AG09309 (cell line): ENCODE data around the gene LITAFD.

Source experiments
- DNase-seq: peaks from one replicate; pipeline ENCODE4 v3.0.0-alpha.2; 2010; ENCODE audit warnings: low read depth
- H3K4me3 ChIP-seq: 2 replicates; pipeline ENCODE4 v1.5.1; 2011; ENCODE audit warnings: mild to moderate bottlenecking, low read depth, low read length, moderate library complexity; ENCODE audit not compliant: control insufficient read depth
- TF ChIP-seq, protein P1 (sequence below): IDR thresholded peaks from 2 replicates; pipeline ENCODE4 v1.5.1; 2011; ENCODE audit warnings: mild to moderate bottlenecking, low read depth, low read length, inconsistent platforms; ENCODE audit not compliant: insufficient read depth, control insufficient read depth; ENCODE audit errors: missing control alignments

The LITAFD gene

DNA sequence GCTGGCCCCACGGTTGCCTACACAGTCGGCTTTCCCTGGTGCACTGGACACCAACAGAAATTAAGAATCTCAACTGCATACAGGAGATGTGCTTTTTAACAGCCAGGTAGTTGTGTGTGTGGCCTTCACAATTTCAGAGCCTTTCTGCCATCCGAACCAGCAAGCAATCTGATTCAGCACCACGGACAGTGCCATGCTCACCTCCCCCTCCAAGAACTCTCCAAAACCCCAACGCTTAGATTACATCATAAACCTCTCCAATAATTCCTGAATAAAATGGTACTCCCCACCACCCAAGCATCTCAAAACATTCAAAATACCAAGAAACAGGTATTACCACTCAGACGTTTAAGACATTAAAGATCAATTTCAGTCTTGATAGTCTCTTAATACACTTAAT, 49.7 kb downstream of the LITAFD start:
- TF ChIP-seq, protein P1, sequence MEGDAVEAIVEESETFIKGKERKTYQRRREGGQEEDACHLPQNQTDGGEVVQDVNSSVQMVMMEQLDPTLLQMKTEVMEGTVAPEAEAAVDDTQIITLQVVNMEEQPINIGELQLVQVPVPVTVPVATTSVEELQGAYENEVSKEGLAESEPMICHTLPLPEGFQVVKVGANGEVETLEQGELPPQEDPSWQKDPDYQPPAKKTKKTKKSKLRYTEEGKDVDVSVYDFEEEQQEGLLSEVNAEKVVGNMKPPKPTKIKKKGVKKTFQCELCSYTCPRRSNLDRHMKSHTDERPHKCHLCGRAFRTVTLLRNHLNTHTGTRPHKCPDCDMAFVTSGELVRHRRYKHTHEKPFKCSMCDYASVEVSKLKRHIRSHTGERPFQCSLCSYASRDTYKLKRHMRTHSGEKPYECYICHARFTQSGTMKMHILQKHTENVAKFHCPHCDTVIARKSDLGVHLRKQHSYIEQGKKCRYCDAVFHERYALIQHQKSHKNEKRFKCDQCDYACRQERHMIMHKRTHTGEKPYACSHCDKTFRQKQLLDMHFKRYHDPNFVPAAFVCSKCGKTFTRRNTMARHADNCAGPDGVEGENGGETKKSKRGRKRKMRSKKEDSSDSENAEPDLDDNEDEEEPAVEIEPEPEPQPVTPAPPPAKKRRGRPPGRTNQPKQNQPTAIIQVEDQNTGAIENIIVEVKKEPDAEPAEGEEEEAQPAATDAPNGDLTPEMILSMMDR: no peak
- H3K4me3 ChIP-seq: no peak overlapping the region
- DNase-seq: no peak

GRCh38 chr16:8934601-8935000, 52.5 kb downstream of the LITAFD start:
- TF ChIP-seq, protein P1: no peak
- no peak overlapping the region for H3K4me3 ChIP-seq
- DNase-seq: no peak
